ENCODE measurements around the gene APH1A.

- TF ChIP-seq BHLHE40 (IDR thresholded peaks at IDR 0.05; ENCODE audit: low read length) (no peak), MYC (IDR thresholded peaks at IDR 0.05; ENCODE audit: low read depth, low read length) (no peak), MYC (CRISPR knock-in tag; IDR thresholded peaks at IDR 0.05; ENCODE audit: borderline replicate concordance, low read depth) (no peak), ZC3H11A (IDR thresholded peaks at IDR 0.05; ENCODE audit: low read depth, low read length) (no peak), MIER1 (IDR thresholded peaks at IDR 0.05; ENCODE audit: low read depth) (no peak), TBP (optimal IDR thresholded peaks at IDR 0.05; ENCODE audit: low read depth, low read length) (no peak), ZBTB40 (IDR thresholded peaks at IDR 0.05) (no peak), ZBTB40 (CRISPR knock-in tag; IDR thresholded peaks at IDR 0.05) (no peak), ARNT (IDR thresholded peaks at IDR 0.05) (no peak)
These were observed 11.4 kb upstream of the APH1A start for GRCh38 chr1:150280138-150280707.

All from K562 (cell line).